HG02973 (cell line): ENCODE measurements around the gene CD109.
"Not testable (repeated sequence)": the region's sequence is repeated elsewhere in the genome, so short reads cannot be mapped to it uniquely, and the experiment has no call there.

Source experiments
- ATAC-seq: cut with Tn5 transposase; IDR thresholded peaks from one replicate; pipeline ENCODE4 v1.9.1; 2021; ENCODE audit warnings: moderate library complexity; ENCODE audit not compliant: unreplicated experiment

Gene CD109

DNA sequence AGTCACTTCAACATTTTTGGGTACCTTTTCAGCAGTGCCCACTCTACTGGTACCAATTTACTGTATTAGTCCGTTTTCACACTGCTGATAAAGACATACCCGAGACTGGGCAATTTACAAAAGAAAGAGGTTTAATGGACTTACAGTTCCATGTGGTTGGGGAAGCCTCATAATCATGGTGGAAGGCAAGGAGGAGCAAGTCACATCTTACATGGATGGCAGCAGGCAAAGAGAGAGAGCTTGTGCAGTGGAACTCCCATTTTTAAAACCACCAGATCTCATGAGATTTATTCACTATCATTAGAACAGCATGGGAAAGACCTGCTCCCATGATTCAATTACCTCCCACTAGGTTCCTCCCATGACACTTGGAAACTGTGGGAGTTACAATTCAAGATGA lies 12.4 kb upstream of the CD109 start:
- ATAC-seq = not testable (repeated sequence)

DNA sequence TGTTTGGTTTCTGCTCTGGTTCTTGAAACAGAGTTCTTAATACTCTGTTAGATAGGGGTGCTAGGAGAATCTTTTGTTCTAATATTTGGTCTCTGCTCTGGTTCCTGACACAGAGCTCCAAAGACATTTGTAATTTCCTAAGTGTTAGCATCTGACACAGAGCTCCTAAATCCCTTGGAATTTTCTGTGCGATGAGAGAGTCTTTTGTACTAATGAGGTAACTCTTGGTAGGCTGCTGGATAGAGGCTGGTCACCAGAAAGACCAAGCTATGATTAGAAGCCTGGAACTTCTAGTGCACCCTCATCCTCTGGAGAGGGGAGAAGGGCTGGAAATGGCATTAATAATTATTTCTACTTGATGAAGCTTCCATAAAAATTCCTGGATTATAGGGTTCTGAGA lies 7.7 kb upstream of the CD109 start:
- no peak for ATAC-seq

DNA sequence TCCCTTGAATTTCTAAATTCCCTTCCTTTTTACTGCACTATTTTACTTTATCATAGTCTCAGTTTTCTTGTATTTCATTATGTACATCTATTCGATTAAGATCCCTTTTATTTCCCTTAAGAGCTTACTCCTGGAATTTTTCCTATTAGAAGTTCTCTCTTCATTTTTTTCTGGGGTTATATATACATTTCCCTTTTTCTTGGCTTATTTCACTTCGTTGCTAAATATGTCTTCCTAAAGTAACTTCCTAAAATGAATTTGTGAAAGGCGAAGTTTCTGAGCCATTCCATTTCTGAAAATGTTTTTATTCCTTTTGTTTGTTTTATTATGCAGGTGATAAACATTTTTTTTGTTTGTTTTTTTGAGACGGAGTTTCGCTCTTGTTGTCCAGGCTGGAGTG lies 5.9 kb upstream of the CD109 start:
- no peak for ATAC-seq

DNA sequence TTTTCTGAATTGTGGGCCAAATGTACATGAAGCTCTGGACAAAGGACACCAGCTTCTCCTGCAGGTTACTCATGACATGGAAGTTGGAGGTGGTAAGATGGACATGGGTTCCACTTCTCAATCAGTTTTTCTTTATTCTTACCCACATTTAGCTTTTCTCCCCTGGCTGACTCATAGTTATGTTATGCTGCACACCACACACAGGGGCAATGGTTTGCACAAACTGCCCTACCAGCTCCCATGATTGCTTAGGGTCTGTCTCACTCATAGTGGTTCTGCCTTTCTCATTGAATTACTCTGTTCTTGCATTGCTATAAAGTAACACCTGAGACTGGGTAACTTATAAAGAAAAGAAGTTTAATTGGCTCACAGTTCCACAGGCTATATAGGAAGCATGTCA lies 4.5 kb upstream of the CD109 start:
- no peak for ATAC-seq

DNA sequence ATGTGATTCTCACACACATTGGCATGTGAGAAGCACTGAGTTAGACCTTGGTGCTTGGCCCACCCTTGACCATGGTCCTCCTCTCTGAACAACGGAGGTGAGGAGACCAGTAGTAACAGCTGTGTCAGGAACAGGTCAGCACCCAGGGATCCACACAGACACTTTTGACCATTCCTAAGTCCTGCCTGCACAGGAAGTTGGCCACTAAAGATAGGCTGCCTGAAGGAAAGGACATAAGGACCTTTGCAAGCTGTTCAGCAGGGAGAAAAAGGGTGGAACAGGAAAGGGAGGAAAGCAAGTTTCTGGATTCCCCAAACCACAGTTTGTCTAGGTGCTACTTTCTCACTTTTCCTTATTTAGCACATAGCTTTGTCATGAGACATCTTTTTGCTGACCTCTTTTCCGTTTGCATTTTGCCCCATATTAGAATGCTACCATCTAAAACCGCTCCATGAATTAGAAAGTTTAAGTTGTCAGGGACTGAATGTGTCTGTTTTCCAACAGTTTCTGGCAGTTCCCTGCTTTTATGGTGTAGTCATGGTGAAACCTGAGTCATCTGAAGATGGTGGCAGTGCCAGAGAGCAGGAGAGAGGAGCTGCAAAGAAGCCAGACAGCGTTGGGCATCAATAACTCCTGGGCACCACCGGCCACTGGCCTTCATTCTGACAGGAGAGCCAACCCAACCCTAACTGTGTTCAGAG lies 1.1 kb upstream of the CD109 start:
- ATAC-seq = no peak

DNA sequence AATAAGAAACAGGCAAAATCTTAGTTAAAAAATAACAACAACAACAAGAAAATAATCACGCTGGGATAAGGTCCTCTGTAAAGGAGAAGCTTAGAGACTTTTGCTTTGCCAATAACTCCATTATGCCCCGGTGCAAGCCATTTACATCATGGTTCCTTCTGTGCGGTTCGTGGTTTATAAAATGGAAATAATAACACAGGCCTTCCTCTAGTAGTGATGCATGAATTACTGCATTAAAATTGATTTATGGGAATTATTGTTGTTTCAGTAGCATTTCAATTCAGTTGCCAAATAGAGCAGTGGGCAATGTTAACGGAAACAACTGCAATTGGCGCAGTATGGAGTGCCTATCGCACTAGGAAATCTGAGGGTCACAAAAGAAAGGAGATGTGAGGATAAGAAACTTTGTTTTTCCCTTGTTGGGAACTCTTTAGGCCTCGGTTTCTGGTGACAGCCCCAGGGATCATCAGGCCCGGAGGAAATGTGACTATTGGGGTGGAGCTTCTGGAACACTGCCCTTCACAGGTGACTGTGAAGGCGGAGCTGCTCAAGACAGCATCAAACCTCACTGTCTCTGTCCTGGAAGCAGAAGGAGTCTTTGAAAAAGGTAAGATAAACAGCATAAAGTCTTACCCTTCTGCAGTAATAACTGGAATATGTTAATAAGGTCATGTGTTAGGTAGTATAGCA lies 1.1 kb downstream of the CD109 start:
- ATAC-seq = no peak

DNA sequence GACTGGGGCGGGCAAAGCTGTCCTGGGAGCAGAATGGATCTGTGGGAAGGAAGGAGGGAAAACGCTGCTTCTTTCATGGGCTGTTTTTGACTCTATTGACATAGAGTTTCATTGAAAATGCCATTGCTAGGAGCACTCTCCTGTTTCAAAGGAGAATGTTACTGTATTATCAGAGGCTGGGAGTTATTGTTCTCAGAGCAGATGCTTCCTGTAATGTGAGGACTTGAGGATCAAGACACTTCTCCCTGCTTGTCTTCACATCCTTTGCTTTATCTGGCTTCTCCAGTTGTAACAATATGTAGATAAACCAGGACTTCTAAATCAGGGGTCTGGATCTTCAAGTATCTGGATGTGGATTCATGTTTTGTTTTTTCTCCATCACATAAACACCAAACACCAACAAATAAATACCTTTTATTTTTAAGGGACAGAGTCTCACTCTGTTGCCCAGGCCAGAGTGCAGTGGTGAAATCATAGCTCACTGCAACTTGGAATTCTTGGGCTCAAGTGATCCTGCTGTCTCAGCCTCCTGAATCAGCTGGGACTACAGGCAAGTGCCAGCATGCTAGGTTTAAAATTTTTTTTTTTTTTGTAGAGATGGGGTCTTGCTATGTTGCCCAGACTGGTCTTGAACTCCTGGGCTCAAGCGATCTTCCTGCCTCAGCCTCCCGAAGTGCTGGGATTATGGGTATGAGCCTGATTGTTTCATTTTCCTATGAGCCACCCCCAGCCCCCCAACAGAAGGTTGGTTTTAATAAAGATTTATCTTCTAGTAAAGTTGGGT lies 3.9 kb downstream of the CD109 start:
- no peak for ATAC-seq

DNA sequence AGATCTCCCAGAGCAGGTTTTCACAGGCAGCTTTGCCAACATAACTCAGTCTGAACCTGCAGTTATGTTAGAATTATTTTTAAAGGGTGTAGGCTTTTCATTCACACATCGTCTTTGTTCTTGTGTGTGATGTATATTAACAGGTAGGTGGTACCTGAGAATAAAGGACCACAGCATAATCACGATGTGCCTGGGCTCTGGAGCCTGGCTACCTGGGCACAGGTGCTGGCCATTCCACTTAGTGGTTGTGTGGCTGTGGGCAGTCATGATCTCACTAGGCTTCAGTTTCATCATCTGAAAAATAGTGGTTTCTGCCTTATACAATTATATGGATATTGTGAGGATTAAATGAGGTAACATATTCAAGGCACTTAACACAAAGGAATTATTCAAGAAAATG lies 6.4 kb downstream of the CD109 start:
- ATAC-seq = no peak

DNA sequence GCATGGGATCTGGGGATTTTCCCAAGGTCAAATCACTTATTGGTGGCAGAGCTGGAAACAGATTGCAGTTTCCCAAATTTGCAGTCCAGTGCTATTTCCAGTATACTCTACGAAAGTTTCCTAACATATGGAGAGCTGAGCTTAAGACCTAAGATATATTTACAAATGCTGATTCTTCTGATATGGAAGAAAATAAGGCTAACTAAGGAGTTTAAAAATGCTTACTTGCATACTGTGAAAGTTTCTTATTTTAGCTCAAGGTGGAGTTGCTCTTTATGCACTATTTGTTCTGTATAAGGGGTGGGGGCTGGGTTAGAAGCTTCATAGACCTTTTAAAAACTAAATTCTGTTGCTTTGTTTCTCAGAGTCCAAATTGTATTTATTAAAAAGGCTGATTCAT lies 7.5 kb downstream of the CD109 start:
- no peak for ATAC-seq

DNA sequence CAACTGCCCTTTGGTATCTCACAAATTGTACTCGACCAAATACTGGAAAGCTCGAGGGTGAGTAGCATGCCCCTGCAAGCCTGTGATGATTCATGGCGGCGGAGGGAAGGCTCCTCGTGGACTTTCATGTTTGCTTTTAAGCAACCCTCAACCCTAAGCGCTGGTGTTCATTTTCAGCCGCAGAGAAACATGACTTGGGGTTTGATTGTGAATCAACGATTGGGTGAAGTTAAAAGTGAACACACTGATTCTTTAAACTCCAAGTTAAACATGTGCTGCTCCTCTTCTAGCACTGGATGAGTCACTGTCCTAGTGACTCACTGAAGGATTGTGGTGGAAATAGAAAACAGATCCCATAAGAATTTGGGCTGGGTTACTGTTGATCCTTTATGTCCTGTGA lies 8.3 kb downstream of the CD109 start:
- ATAC-seq = no peak

DNA sequence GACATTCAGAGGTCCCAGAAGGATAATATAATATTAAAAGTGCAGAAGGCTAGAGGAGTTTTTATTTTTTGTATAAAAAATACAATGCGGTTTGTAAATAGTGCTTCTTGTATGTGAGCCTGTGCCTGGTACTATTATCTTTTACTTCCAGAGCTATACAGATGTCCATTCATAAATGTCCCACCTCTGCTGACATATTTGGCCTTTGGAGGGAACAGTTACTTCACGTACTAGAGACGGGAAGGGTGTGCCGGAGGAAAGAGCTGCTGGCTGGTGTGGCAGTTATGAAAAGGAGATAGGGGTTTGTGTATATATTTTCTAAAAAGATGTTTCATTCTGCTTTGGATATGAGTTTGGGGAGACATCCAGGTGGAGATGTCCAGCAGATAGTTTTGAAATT lies 8.8 kb downstream of the CD109 start:
- ATAC-seq = no peak

DNA sequence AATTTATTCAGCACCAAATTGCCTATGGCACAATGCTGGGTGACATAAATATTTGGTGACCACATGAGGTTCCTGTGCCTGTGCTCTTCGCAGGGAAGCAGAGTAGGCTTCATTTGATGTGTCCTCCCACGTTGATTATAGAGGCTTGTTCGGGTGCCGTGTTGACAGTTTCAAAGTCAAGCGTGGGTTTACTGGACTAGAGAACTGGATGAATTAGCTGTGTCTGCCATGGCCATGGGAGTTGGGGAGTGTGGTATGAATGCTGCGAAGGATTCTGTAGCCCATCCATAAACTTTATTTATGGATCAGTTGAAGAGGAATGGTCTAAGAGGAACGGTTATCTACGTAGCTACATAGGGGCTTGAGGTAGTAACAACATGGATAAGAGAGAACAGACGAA lies 11.0 kb downstream of the CD109 start:
- no peak for ATAC-seq

DNA sequence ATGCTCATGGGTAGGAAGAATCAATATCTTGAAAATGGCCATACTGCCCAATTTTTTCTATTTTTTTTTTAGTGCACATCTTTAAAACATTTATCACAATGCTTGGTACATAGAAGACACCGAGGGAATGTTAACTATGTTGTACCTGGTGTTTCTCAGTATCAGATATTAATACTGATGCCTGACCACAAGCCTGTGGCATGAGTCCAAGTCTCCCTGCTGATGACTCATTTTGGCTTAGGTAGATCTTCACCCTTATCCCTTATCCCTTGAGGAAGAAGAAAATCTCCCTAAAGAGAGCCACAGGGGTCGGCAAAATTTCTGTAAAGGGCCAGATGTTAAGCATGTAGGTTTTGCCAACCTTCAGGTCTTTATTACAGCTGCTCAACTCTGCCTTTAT lies 14.5 kb downstream of the CD109 start:
- no peak for ATAC-seq

DNA sequence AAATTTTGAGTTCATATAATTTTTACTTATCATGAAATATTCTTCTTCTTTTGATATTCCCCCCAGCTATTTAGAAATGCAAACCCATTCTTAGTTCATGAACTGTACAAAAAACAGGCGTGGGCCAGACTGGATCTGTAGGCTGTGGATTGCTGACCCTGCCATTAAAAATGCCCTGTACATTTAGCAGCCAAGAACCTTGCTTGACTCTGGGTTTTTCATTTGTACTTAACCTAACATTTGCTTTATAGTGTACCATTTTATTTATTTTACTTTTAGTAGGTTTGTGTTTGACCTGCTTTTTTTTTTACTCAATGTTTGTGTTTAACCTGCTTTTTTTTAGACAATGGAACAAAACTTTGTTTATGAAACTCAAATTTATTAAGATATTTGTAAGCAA lies 14.9 kb downstream of the CD109 start:
- ATAC-seq = no peak

DNA sequence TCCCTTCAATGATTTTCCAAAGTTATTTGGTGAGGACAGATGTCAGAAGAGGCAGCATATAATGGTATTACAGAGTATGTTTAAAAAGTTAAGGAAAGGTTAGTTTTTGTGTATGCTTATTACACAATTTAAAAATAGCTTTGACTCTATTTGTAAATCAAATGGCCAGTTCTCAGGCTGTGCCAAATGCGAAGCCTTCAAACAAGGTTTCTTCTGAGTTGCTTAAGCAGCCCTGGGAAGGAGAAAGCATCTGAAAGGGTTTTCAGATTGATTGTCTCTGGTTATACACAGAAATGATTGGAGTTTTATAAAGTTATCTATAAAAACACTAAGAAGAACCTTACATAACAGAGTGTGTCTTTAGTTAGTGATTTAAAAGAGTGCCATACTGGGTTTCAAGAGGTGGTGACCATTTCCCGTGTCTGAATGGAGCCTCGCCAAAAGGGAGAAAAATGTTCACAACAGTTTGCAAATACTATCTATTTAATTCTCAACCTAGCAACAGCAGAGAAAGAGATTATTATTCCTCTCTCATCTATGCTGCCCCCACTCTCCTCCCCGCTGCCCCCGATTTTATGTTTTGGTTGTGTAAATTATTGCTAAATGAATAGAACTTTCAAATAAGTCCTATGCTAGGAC lies 16.7 kb downstream of the CD109 start:
- no peak for ATAC-seq

DNA sequence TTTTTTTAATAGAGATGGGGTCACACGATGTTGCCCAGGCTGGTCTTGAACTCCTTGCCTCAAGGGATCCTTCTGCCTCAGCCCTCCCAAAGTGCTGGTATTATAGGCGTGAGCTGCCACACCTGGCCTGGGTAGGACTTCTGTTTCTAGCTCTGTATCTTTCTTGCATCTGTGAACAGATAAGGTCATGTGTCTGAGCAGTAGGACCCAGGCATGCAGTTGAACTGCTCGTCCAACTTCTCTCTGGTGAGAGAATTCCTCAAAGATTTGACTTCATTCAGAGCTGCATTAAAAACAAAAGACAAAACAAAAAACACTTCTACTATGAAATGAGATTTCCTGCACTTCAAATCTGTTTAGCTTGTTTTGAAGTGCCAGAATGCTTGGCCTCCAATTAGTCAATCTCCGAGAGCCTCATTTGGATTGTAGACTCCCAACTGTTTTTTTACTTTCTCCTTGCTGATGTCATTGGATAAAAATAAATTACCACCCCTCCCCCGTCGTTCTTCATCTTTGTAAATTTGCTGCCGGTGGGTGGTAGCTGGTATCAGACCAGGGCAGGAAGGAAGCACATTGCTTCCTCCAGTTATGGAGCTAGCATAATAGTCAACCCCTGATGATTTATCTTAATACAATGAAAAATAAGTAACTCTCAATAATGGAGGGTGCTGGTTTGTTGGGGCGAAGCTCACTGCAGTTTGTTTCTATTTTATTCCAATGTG lies 17.6 kb downstream of the CD109 start:
- ATAC-seq = no peak

DNA sequence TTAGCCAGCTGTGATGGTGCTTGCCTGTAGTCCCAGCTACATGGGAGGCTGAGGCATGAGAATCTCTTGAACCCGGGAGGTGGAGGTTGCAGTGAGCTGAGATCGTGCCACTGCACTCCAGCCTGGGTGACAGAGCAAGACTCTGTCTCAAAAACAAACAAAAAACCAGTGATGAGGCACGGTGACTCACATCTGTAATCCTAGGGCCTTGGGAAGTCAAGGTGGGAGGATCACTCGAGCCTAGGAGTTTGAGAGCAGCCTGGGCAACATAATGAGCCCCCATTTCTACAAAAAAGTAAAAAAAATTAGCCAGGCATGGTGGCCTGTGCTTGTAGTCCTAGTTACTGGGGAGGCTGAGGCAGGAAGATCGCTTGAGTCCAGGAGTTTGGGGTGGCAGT lies 19.1 kb downstream of the CD109 start:
- ATAC-seq = not testable (repeated sequence)

DNA sequence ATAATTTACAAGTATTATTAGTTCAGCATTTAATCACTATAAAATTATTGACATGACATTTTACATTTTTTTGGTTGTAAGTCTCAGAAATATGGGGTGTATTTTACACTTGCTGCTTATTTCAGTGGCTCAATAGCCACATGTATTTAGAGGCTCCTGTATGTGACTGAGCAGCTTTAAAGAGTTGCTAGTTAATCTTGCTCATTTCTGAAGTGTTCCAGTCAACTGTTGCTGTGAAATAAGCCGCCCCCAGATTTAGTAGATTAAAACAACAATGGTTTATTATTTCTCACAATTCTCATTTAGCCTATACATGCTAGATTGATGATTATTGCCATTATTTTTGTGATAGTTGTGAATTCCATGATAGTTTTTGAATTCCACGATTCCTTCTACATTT lies 23.0 kb downstream of the CD109 start:
- ATAC-seq = no peak

DNA sequence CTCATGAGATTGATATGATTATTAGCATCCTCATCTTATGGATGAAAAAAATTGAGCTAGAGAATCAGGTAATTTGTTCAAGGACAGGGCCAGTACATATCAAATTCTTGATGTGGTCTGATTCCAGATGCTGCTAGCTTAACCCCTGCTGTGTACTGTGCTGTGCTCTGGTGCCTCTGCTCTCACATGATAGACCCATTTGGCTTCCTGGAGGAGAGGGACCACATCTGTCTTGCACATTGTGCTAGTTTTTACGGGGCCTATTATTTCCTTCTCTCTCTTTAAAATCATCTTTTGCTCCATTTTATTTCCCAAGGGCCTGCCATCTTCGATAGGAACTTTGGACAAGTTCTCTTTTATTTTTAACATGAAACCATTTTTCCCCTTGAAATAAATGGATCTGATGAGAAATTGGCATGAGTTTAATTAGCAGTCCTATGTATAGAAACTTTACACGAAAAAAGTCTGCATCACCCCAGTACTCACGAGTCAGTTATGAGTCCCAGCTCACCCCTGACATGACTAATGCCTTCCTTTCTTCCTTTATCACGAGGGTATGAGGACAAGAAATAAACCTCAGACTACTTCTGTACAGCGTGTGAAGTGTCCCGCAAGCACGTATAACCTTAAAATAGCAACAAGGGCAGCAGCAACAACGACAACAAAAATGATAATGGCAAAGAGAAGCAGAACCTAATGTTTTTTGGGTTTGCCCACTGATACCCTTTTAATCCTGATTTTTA lies 26.5 kb downstream of the CD109 start:
- ATAC-seq = peak; percentile 83

DNA sequence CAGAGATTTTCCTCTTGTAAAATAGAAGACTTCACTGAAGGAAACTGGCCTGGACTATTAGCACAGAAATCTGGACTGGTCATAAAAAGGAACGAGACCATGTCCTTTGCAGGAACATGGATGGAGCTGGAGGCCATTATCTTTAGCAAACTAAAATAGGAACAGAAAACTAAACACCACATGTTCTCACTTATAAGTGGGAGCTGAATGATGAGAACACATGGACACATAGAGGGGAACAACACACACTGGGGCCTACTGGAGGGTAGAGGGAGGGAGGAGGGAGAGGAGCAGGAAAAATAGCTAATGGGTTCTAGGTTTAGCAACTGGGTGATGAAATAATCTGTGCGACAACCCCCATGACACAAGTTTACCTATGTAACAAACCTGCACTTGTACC lies 27.5 kb downstream of the CD109 start:
- not testable (repeated sequence) for ATAC-seq
